HepG2 (cell line): ENCODE data around the gene ATP6V0D1. TPM values are rescaled to one million over a fixed set of nuclear protein-coding genes. Genes with fewer than 3 reads are reported as not detected.

Experiments
- CCDC6 ChIP-seq: sonication (generic); formaldehyde crosslinking; IDR thresholded peaks from 2 replicates; pipeline ENCODE4 v1.8.1; 2022; ENCODE audit warnings: mild to moderate bottlenecking, missing genetic modification reagents, moderate library complexity
- EEA1 ChIP-seq: sonication (generic); formaldehyde crosslinking; IDR thresholded peaks from 2 replicates; pipeline ENCODE4 v1.5.1; 2020; ENCODE audit warnings: mild to moderate bottlenecking, missing genetic modification reagents, borderline replicate concordance
- ELF4 ChIP-seq: sonication (generic); formaldehyde crosslinking; IDR thresholded peaks from 2 replicates; pipeline ENCODE4 v1.5.0; 2020; ENCODE audit warnings: missing genetic modification reagents, mild to moderate bottlenecking, moderate library complexity, borderline replicate concordance
- FOXM1 ChIP-seq: sonication (generic); formaldehyde crosslinking; IDR thresholded peaks from 2 replicates; pipeline ENCODE4 v1.5.0; 2020; ENCODE audit warnings: missing genetic modification reagents
- GABPA ChIP-seq, 2 experiments: IDR thresholded peaks; 2 replicates each; pipeline ENCODE4 v1.6.1; 2011 to 2016; ENCODE audit warnings: low read depth in 2 of 2, low read length in 1 of 2, missing biosample characterization in 1 of 2, missing genetic modification characterization in 1 of 2
- GFI1 ChIP-seq: sonication (generic); formaldehyde crosslinking; IDR thresholded peaks from 2 replicates; pipeline ENCODE4 v1.5.0; 2020; ENCODE audit warnings: missing genetic modification reagents, mild to moderate bottlenecking, borderline replicate concordance
- KAT7 ChIP-seq: IDR thresholded peaks from 2 replicates; pipeline ENCODE4 v1.6.1; 2018; ENCODE audit warnings: borderline replicate concordance, missing compliant biosample characterization
- POLR2AphosphoS5 ChIP-seq: IDR thresholded peaks from 2 replicates; pipeline ENCODE4 v1.6.1; 2012; ENCODE audit warnings: low read depth, low read length
- PTBP1 ChIP-seq: fragments of 200-400 bp; formaldehyde crosslinking; IDR thresholded peaks from 2 replicates; pipeline ENCODE4 v1.6.1; 2018; ENCODE audit warnings: low read length, low read depth; ENCODE audit not compliant: poor library complexity, severe bottlenecking
- RFX5 ChIP-seq: IDR thresholded peaks from 2 replicates; pipeline ENCODE4 v1.6.1; 2011; ENCODE audit warnings: low read depth, low read length, improper control_type of control experiment
- SCMH1 ChIP-seq: sonication (generic); formaldehyde crosslinking; IDR thresholded peaks from 2 replicates; pipeline ENCODE4 v1.9.0; 2021; ENCODE audit warnings: missing genetic modification reagents, mild to moderate bottlenecking, borderline replicate concordance
- SRSF9 ChIP-seq: fragments of 200-400 bp; formaldehyde crosslinking; IDR thresholded peaks from 2 replicates; pipeline ENCODE4 v1.6.1; 2018; ENCODE audit warnings: borderline replicate concordance, mild to moderate bottlenecking, low read depth, low read length; ENCODE audit not compliant: insufficient read depth, poor library complexity, severe bottlenecking
- ZFP82 ChIP-seq: sonication (generic); formaldehyde crosslinking; IDR thresholded peaks from 2 replicates; pipeline ENCODE4 v1.5.1; 2020; ENCODE audit warnings: mild to moderate bottlenecking, missing genetic modification reagents, borderline replicate concordance
- ZNF143 ChIP-seq: sonication (generic); formaldehyde crosslinking; IDR thresholded peaks from 2 replicates; pipeline ENCODE4 v1.4.0; 2020; ENCODE audit warnings: missing genetic modification reagents
- ZNF781 ChIP-seq: sonication (generic); formaldehyde crosslinking; IDR thresholded peaks from 2 replicates; pipeline ENCODE4 v1.5.1; 2020; ENCODE audit warnings: borderline replicate concordance, mild to moderate bottlenecking, missing genetic modification reagents; ENCODE audit errors: not compliant biosample characterization
- polyA plus RNA-seq, 8 experiments: library from polyadenylated mRNA; depleted of rRNA in 3 of 8; stranded (reverse) in 7 of 8; unstranded in 1 of 8; fragments of >200 nt; fragmentation: Illumina TruSeq in 4 of 8; extraction: Trizol in 4 of 8; gene quantifications; 2 replicates each; pipeline versions ENCODE4 v1.2.1 to v1.2.3, GENCODE V29; 2011 to 2016; ENCODE audit warnings: low read depth in 4 of 8, missing spikeins in 1 of 8, mixed read lengths in 1 of 8; ENCODE audit not compliant: insufficient read depth in 1 of 8
- total RNA-seq, 5 experiments: library from RNA; depleted of rRNA; stranded (reverse); fragments of >200 nt; fragmentation: Illumina TruSeq; extraction: Trizol; gene quantifications; 2 replicates each; pipeline ENCODE4 v1.2.3, GENCODE V29; 2016; ENCODE audit warnings: low read depth in 1 of 5
- TF ChIP-seq, protein P1 (sequence below): sonication (generic); formaldehyde crosslinking; IDR thresholded peaks from 2 replicates; pipeline ENCODE4 v1.8.1; 2022; ENCODE audit warnings: low read depth, mild to moderate bottlenecking, missing genetic modification reagents
- TF ChIP-seq, protein P2 (sequence below): sonication (generic); formaldehyde crosslinking; IDR thresholded peaks from 2 replicates; pipeline ENCODE4 v1.5.1; 2020; ENCODE audit warnings: mild to moderate bottlenecking, missing genetic modification reagents, moderate library complexity
- TF ChIP-seq, protein P3 (sequence below): sonication (generic); formaldehyde crosslinking; IDR thresholded peaks from 2 replicates; pipeline ENCODE4 v1.8.1; 2023; ENCODE audit warnings: missing genetic modification reagents, inconsistent platforms, borderline replicate concordance

ATP6V0D1 gene
- total and polyA plus RNA-seq, 2 of the 13 experiments (the other 11 are each of a cell fraction or from before 2014, with no cell fraction given): 51.1 to 61.3 TPM

DNA sequence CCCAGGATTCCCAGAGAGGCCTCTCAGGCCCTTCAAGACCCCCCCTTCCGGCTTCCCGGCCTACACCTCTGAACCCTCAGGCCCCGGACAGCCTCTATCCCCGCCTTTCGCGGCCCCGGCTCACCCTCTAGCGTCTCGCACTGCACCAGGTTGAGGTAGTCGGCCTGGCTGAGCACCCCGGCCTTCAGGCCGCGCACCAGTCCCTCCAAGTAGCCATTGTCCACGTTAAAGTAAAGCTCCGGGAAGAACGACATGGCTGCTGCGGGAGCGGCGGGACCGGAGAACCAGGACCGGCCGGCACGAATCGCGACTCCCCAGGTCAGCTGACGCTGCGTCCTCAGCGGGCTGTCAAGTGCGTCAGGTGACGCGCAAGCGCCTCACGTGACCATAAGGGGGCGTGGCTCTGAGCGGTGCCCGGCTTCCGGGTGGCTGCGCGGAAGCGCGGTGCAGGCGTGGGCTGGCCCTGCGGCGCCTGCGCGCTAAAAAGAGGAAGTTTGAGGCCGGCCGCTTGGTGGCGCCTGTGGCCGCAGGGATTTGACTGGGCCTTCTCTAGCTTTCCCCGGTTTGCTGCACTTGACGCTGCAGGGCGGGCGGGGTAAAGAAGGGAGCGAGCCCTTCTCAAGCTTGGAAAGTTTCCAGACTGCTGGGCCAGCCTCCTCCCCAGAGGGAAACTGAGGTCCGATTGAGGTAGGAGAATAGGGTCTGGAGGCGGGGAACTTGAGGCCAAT, at the start of gene ATP6V0D1 (continued):
- TF ChIP-seq, protein P1, sequence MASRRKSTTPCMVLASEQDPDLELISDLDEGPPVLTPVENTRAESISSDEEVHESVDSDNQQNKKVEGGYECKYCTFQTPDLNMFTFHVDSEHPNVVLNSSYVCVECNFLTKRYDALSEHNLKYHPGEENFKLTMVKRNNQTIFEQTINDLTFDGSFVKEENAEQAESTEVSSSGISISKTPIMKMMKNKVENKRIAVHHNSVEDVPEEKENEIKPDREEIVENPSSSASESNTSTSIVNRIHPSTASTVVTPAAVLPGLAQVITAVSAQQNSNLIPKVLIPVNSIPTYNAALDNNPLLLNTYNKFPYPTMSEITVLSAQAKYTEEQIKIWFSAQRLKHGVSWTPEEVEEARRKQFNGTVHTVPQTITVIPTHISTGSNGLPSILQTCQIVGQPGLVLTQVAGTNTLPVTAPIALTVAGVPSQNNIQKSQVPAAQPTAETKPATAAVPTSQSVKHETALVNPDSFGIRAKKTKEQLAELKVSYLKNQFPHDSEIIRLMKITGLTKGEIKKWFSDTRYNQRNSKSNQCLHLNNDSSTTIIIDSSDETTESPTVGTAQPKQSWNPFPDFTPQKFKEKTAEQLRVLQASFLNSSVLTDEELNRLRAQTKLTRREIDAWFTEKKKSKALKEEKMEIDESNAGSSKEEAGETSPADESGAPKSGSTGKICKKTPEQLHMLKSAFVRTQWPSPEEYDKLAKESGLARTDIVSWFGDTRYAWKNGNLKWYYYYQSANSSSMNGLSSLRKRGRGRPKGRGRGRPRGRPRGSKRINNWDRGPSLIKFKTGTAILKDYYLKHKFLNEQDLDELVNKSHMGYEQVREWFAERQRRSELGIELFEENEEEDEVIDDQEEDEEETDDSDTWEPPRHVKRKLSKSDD (CRISPR knock-in tag): peak; percentile 78; the same call in 1 of the 2 replicates
- TF ChIP-seq GFI1 (CRISPR knock-in tag) (peak; percentile 54; the same call in 1 of the 2 replicates), SCMH1 (CRISPR knock-in tag) (no peak), ELF4 (peak; percentile 100), ZFP82 (CRISPR knock-in tag) (peak; percentile 95), EEA1 (CRISPR knock-in tag) (no peak; the same call in 1 of the 2 replicates), POLR2AphosphoS5 (peak; percentile 83), SRSF9 (no peak), RFX5 (peak; percentile 60; the same call in 1 of the 2 replicates), GABPA (IDR thresholded peaks at IDR 0.05; ENCODE audit: low read depth, low read length) (peak; percentile 67), GABPA (CRISPR knock-in tag; IDR thresholded peaks at IDR 0.05; ENCODE audit: low read depth) (peak; percentile 83), KAT7 (peak; percentile 17; the same call in 1 of the 2 replicates), ZNF143 (CRISPR knock-in tag) (0 out of 2 replicates have a peak, but pooled peaks have one; percentile 39), ZNF781 (CRISPR knock-in tag) (no peak), FOXM1 (CRISPR knock-in tag) (no peak; the same call in 1 of the 2 replicates), PTBP1 (peak; percentile 4), CCDC6 (no peak)
- TF ChIP-seq, protein P2, sequence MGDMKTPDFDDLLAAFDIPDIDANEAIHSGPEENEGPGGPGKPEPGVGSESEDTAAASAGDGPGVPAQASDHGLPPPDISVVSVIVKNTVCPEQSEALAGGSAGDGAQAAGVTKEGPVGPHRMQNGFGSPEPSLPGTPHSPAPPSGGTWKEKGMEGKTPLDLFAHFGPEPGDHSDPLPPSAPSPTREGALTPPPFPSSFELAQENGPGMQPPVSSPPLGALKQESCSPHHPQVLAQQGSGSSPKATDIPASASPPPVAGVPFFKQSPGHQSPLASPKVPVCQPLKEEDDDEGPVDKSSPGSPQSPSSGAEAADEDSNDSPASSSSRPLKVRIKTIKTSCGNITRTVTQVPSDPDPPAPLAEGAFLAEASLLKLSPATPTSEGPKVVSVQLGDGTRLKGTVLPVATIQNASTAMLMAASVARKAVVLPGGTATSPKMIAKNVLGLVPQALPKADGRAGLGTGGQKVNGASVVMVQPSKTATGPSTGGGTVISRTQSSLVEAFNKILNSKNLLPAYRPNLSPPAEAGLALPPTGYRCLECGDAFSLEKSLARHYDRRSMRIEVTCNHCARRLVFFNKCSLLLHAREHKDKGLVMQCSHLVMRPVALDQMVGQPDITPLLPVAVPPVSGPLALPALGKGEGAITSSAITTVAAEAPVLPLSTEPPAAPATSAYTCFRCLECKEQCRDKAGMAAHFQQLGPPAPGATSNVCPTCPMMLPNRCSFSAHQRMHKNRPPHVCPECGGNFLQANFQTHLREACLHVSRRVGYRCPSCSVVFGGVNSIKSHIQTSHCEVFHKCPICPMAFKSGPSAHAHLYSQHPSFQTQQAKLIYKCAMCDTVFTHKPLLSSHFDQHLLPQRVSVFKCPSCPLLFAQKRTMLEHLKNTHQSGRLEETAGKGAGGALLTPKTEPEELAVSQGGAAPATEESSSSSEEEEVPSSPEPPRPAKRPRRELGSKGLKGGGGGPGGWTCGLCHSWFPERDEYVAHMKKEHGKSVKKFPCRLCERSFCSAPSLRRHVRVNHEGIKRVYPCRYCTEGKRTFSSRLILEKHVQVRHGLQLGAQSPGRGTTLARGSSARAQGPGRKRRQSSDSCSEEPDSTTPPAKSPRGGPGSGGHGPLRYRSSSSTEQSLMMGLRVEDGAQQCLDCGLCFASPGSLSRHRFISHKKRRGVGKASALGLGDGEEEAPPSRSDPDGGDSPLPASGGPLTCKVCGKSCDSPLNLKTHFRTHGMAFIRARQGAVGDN: peak; percentile 95
- TF ChIP-seq, protein P3, sequence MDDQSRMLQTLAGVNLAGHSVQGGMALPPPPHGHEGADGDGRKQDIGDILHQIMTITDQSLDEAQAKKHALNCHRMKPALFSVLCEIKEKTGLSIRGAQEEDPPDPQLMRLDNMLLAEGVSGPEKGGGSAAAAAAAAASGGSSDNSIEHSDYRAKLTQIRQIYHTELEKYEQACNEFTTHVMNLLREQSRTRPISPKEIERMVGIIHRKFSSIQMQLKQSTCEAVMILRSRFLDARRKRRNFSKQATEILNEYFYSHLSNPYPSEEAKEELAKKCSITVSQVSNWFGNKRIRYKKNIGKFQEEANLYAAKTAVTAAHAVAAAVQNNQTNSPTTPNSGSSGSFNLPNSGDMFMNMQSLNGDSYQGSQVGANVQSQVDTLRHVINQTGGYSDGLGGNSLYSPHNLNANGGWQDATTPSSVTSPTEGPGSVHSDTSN (CRISPR knock-in tag): no peak
